ENCODE results near the gene MMUT.
"Not testable (repeated sequence)": the region's sequence is repeated elsewhere in the genome, so short reads cannot be mapped to it uniquely, and the experiment has no call there.

MMUT gene

DNA sequence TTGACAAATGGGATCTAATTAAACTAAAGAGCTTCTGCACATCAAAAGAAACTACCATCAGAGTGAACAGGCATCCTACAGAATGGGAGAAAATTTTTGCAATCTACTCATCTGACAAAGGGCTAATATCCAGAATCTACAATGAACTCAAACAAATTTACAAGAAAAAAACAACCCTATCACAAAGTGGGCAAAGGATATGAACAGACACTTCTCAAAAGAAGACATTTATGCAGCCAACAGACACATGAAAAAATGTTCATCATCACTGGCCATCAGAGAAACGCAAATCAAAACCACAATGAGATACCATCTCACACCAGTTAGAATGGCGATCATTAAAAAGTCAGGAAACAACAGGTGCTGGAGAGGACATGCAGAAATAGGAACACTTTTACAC, 13.5 kb upstream of the MMUT start:
- not testable (repeated sequence) for H3K9me3 ChIP-seq (ENCODE audit: control insufficient read depth, low read depth, low read length); H3K27ac ChIP-seq (ENCODE audit: low read length); H3K4me1 ChIP-seq (ENCODE audit: control insufficient read depth, low read depth, low read length); H3K4me3 ChIP-seq (ENCODE audit: low read length); H3K27me3 ChIP-seq (ENCODE audit: control insufficient read depth, insufficient read depth, low read length); H3K9ac ChIP-seq (ENCODE audit: low read length)
- H3K36me3 ChIP-seq (ENCODE audit: control insufficient read depth, low read depth, low read length): peaks cover 25% of the 10 kb centered on the region

DNA sequence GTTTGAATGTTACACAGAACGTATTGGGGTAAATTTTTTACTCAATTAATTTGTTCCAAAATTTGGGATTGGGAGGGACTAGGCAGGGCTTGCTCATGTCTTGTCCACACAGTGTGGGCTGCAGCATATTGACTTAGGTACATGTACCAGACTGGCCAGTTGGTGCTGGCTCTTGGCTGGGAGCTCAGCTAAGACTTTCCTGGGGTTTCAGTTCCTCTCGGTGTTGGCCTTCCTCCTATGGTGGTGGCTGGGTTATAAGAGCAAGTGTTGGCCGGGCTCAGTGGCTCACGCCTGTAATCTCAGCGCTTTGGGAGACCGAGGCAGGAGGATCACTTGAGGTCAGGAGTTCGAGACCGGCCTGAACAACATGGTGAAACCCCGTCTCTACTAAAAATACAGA, 5.0 kb upstream of the MMUT start:
- Histone ChIP-seq H3K9ac (ENCODE audit: low read length) (no peak overlapping the region), H3K36me3 (ENCODE audit: control insufficient read depth, low read depth, low read length) (peaks cover 23% of the 10 kb centered on the region), H3K4me3 (ENCODE audit: low read length) (no peak overlapping the region)

DNA sequence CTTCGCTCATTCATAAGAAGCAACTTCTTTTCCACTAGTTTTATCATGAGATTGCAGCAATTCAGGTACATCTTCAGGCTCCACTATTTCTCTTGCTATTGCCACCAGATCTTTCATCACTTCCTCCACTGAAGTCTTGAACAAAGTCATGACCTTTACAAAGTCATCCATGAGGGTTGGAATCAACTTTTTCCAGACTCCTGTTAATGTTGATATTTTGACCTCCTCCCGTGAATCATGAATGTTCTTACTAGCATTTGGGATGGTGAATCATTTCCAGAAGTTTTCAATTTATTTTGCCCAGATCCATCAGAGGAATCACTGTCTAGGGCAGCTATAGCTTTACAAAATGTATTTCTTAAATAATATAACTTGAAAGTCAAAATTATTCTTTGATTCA, 1.6 kb upstream of the MMUT start:
- Histone ChIP-seq H3K27me3 (ENCODE audit: control insufficient read depth, insufficient read depth, low read length) (no peaks in the 10 kb centered on the region), H3K4me3 (ENCODE audit: low read length) (peak overlapping the region; percentile 79), H3K9me3 (ENCODE audit: control insufficient read depth, low read depth, low read length) (no peaks in the 10 kb centered on the region), H3K27ac (ENCODE audit: low read length) (no peak overlapping the region), H3K9ac (ENCODE audit: low read length) (no peak overlapping the region), H3K4me1 (ENCODE audit: control insufficient read depth, low read depth, low read length) (no peaks in the 10 kb centered on the region), H3K36me3 (ENCODE audit: control insufficient read depth, low read depth, low read length) (no peaks in the 10 kb centered on the region)

More for the DNA sequence above, 5.0 kb upstream of the MMUT start:
- H3K9me3 ChIP-seq (ENCODE audit: control insufficient read depth, low read depth, low read length): no peaks in the 10 kb centered on the region
- H3K27me3 ChIP-seq (ENCODE audit: control insufficient read depth, insufficient read depth, low read length): no peaks in the 10 kb centered on the region
- H3K4me1 ChIP-seq (ENCODE audit: control insufficient read depth, low read depth, low read length): no peaks in the 10 kb centered on the region
- H3K27ac ChIP-seq (ENCODE audit: low read length): no peak overlapping the region

DNA sequence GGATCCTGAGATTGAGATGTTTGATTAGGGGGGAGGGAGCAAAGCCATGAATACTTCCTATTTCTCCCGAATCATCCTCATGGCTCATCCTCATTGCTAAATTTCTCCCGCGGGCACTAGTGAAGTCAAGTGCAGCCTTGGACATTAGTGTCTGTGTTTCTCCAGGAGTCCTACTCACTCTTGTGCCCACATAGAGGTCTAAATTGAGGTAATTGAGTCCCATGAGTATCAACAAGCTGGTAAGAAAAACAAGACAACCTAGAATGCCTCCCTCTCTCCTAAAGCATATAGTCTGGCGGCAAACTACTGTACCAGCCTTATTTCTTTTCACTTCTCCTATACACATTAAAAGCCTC, 537 bp upstream of the MMUT start:
- no peaks in the 10 kb centered on the region for H3K27me3 ChIP-seq (ENCODE audit: control insufficient read depth, insufficient read depth, low read length)
- peak overlapping the region; percentile 57 for H3K27ac ChIP-seq (ENCODE audit: low read length)
- H3K9me3 ChIP-seq (ENCODE audit: control insufficient read depth, low read depth, low read length): no peaks in the 10 kb centered on the region
- H3K4me3 ChIP-seq (ENCODE audit: low read length): peak overlapping the region; percentile 79
- peak overlapping the region; percentile 85 for H3K9ac ChIP-seq (ENCODE audit: low read length)
- H3K4me1 ChIP-seq (ENCODE audit: control insufficient read depth, low read depth, low read length): no peaks in the 10 kb centered on the region
- H3K36me3 ChIP-seq (ENCODE audit: control insufficient read depth, low read depth, low read length): no peaks in the 10 kb centered on the region

DNA sequence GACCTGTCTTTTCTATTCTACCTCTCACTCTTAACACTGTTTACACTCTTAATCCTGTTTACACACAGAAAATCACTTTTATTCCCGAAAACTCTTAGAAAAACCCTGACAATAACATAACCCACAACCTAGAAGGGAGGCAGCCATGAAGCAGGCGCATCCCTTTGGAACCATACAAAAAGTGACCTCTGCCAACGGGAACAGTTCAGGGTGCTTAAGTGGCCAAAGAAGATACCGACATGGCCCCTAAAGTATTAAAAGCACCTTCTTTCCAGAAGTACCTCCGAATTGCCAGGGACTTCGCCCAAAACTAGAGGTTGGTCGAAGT, 490 bp downstream of the MMUT start:
- H3K36me3 ChIP-seq (ENCODE audit: control insufficient read depth, low read depth, low read length): no peaks in the 10 kb centered on the region
- peak overlapping the region; percentile 79 for H3K4me3 ChIP-seq (ENCODE audit: low read length)
- peak overlapping the region; percentile 5 for H3K27ac ChIP-seq (ENCODE audit: low read length)
- no peaks in the 10 kb centered on the region for H3K27me3 ChIP-seq (ENCODE audit: control insufficient read depth, insufficient read depth, low read length)
- no peaks in the 10 kb centered on the region for H3K9me3 ChIP-seq (ENCODE audit: control insufficient read depth, low read depth, low read length)
- H3K4me1 ChIP-seq (ENCODE audit: control insufficient read depth, low read depth, low read length): no peaks in the 10 kb centered on the region
- peak overlapping the region; percentile 65 for H3K9ac ChIP-seq (ENCODE audit: low read length)

DNA sequence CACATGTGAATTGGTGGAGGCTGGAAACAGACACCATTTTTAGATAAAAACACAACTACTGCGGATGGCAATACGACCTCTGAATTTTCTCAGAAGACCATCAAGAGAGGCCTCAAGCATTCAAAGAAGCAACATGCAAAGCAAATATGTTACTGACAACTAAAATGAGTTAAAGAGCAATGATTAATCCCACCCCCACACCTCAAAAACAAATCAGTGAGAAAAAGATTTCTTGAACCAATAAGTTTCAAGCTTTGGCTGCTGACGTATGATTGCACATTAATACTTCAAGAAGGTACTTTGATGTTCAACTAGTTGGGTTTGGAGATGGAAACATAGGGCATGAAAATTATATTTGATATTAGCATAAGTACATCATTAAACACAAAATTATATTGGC, 982 bp downstream of the MMUT start:
- Histone ChIP-seq H3K36me3 (ENCODE audit: control insufficient read depth, low read depth, low read length) (peaks cover 2% of the 10 kb centered on the region), H3K4me3 (ENCODE audit: low read length) (peak overlapping the region; percentile 79), H3K4me1 (ENCODE audit: control insufficient read depth, low read depth, low read length) (no peaks in the 10 kb centered on the region), H3K27ac (ENCODE audit: low read length) (no peak overlapping the region), H3K9ac (ENCODE audit: low read length) (peak overlapping the region; percentile 65), H3K9me3 (ENCODE audit: control insufficient read depth, low read depth, low read length) (no peaks in the 10 kb centered on the region), H3K27me3 (ENCODE audit: control insufficient read depth, insufficient read depth, low read length) (no peaks in the 10 kb centered on the region)

DNA sequence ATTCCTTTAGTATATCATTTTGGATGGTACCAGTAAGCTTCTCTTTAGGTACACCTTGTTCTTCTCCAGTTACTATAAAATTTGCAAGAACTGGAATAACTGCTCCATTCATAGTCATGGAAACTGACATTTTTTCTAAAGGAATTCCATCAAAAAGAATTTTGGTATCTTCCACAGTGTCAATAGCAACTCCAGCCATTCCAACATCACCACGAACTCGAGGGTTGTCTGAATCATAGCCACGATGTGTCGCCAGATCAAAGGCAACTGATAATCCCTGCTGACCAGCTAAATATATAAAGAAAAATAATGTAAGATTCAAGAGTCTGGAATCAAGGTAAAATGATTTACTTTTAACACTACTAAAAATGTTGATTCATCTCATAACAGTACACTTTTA, 5.3 kb downstream of the MMUT start:
- H3K27ac ChIP-seq (ENCODE audit: low read length): no peak overlapping the region
- peaks cover 8% of the 10 kb centered on the region for H3K36me3 ChIP-seq (ENCODE audit: control insufficient read depth, low read depth, low read length)
- H3K9me3 ChIP-seq (ENCODE audit: control insufficient read depth, low read depth, low read length): no peaks in the 10 kb centered on the region
- no peak overlapping the region for H3K4me3 ChIP-seq (ENCODE audit: low read length)
- H3K9ac ChIP-seq (ENCODE audit: low read length): no peak overlapping the region
- H3K27me3 ChIP-seq (ENCODE audit: control insufficient read depth, insufficient read depth, low read length): no peaks in the 10 kb centered on the region
- no peaks in the 10 kb centered on the region for H3K4me1 ChIP-seq (ENCODE audit: control insufficient read depth, low read depth, low read length)

DNA sequence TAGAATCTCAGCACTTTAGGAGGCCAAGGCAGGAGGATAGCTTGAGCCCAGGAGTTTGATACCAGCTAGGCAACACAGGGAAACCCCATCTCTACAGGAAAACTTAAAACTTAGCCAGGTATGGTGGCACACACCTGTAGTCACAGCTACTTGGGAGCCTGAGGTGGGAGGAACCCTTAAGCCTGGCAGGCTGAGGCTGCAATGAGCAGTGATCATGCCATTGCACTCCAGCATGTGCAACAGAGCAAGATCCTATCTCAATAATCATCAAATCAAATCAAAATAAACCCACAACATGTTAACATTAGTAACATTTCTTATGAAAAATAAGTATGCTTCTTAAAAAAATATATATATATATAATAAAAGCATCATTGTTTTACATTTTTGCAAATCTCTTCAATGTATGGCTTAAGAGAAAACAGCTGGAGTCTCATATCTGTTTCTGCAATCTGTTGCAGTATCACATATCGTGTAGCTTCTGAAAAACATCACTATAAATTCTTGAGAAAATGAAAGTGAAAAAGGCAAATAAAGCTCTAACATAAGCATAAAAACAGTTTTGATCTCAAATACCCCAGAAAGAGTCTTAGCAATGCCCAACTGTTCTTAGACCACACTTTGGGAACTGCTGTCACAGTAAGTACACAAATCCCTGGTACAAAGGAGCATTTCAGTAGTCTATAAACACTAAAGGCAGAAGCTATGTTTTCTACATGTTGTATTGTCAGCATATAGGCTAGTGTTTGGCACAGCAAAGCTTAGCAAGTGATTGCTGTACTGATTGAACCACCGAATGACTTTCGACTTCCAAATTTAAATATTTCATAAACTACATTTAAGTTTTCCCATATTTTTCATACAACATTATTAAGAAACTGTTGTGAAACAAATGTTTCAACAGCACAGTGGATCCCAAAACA, 8.0 kb downstream of the MMUT start:
- peaks cover 11% of the 10 kb centered on the region for H3K36me3 ChIP-seq (ENCODE audit: control insufficient read depth, low read depth, low read length)
- H3K4me1 ChIP-seq (ENCODE audit: control insufficient read depth, low read depth, low read length): no peaks in the 10 kb centered on the region
- no peaks in the 10 kb centered on the region for H3K27me3 ChIP-seq (ENCODE audit: control insufficient read depth, insufficient read depth, low read length)
- no peaks in the 10 kb centered on the region for H3K9me3 ChIP-seq (ENCODE audit: control insufficient read depth, low read depth, low read length)
- H3K4me3 ChIP-seq (ENCODE audit: low read length): no peak overlapping the region
- no peak overlapping the region for H3K27ac ChIP-seq (ENCODE audit: low read length)
- no peak overlapping the region for H3K9ac ChIP-seq (ENCODE audit: low read length)

DNA sequence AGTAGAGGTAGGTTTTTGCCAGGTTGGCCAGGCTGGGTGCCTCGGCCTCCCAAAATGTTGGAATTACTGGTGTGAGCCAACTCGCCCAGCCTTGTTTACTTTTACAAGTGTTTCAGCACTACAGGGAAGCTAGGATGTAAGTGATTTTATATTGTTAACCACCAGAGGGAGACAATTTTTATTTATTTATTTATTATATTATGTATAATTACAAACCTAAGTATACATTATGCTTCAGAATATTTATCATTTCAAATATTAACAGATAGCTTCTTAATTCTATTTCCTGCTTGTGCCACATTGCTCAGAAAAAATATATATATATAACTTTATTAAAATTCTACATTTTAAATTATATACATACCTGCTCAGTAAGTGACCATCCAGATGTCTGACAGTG, 9.8 kb downstream of the MMUT start:
- Histone ChIP-seq H3K4me3 (ENCODE audit: low read length) (no peak overlapping the region), H3K36me3 (ENCODE audit: control insufficient read depth, low read depth, low read length) (peaks cover 13% of the 10 kb centered on the region), H3K27ac (ENCODE audit: low read length) (no peak overlapping the region), H3K4me1 (ENCODE audit: control insufficient read depth, low read depth, low read length) (no peaks in the 10 kb centered on the region), H3K9ac (ENCODE audit: low read length) (no peak overlapping the region), H3K27me3 (ENCODE audit: control insufficient read depth, insufficient read depth, low read length) (no peaks in the 10 kb centered on the region), H3K9me3 (ENCODE audit: control insufficient read depth, low read depth, low read length) (no peaks in the 10 kb centered on the region)

DNA sequence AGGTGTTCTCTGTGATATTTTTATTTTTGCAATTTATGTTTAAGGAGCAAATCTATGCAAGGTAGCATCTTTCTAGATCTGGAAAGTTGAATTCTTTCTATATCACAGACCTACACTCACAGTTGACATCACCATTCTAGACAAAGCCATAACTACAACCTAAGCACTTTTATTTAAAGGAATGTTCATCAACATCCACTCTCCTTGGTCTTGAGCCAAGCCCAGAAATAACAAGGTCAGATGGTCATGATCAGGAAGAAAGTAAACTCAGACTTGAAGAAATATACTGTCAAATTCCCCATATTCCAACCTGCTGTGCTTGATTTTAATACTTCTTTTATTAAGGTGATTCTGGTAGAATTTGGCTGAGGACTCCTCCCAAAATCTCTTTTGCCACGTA, 32.2 kb downstream of the MMUT start:
- Histone ChIP-seq H3K9ac (ENCODE audit: low read length) (no peak overlapping the region), H3K36me3 (ENCODE audit: control insufficient read depth, low read depth, low read length) (peaks cover 18% of the 10 kb centered on the region), H3K27ac (ENCODE audit: low read length) (no peak overlapping the region), H3K9me3 (ENCODE audit: control insufficient read depth, low read depth, low read length) (no peaks in the 10 kb centered on the region), H3K4me3 (ENCODE audit: low read length) (no peak overlapping the region), H3K4me1 (ENCODE audit: control insufficient read depth, low read depth, low read length) (no peaks in the 10 kb centered on the region), H3K27me3 (ENCODE audit: control insufficient read depth, insufficient read depth, low read length) (no peaks in the 10 kb centered on the region)

DNA sequence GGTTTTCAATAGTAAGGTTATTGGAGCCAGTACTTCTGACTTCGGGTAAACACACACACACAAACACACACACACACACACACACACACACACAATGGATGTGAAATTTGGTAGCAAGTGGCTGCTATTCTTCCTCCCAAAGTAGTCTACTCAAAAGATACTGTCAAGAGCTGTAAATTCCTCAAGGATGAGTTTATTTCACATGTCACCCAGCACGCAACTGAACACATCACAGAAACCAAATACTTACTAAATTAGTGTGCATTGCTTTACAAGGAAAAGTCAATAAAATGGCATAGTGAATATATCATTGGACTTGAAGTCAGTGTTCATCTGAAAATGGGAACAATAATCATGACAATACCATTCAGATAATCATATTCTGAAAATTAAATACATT, 32.9 kb downstream of the MMUT start:
- H3K4me3 ChIP-seq (ENCODE audit: low read length): no peak overlapping the region
- H3K27ac ChIP-seq (ENCODE audit: low read length): no peak overlapping the region
- no peaks in the 10 kb centered on the region for H3K4me1 ChIP-seq (ENCODE audit: control insufficient read depth, low read depth, low read length)
- peaks cover 14% of the 10 kb centered on the region for H3K36me3 ChIP-seq (ENCODE audit: control insufficient read depth, low read depth, low read length)
- no peak overlapping the region for H3K9ac ChIP-seq (ENCODE audit: low read length)
- no peaks in the 10 kb centered on the region for H3K9me3 ChIP-seq (ENCODE audit: control insufficient read depth, low read depth, low read length)
- H3K27me3 ChIP-seq (ENCODE audit: control insufficient read depth, insufficient read depth, low read length): no peaks in the 10 kb centered on the region

DNA sequence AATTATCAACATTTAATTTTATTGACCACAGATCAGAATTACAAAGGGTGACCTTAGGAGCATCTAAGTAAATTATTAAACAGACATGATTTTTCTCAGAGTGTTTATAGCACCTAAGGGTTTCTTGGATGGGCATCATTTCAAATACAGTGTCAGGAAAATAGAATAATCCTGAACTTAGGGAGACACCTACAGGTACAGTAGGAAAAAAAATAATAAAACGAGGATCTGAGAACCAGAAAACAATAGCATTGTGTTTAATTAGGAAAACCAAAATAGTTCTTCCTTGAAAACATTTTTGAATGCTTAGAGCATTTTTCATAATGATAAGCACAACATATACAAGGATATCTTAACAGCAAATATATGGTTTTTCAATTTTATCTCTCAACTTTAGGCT, 39.2 kb downstream of the MMUT start:
- H3K27ac ChIP-seq (ENCODE audit: low read length): no peak overlapping the region
- H3K4me1 ChIP-seq (ENCODE audit: control insufficient read depth, low read depth, low read length): no peaks in the 10 kb centered on the region
- H3K36me3 ChIP-seq (ENCODE audit: control insufficient read depth, low read depth, low read length): no peaks in the 10 kb centered on the region

More for the DNA sequence above, 39.2 kb downstream of the MMUT start:
- Histone ChIP-seq H3K9me3 (ENCODE audit: control insufficient read depth, low read depth, low read length) (no peaks in the 10 kb centered on the region), H3K4me3 (ENCODE audit: low read length) (no peak overlapping the region), H3K27me3 (ENCODE audit: control insufficient read depth, insufficient read depth, low read length) (no peaks in the 10 kb centered on the region), H3K9ac (ENCODE audit: low read length) (no peak overlapping the region)
